Loucy (cell line): ENCODE measurements around the gene SP140.

Source experiments
- H2AFZ ChIP-seq: fragments of 200-600 bp; sonication (generic); 2 replicates; pipeline ENCODE4 v1.6.0; 2016; ENCODE audit warnings: antibody characterized with exemption, mild to moderate bottlenecking, low read length, moderate library complexity
- H3F3A ChIP-seq: fragments of 200-600 bp; 2 replicates; pipeline ENCODE4 v1.6.0; 2016; ENCODE audit warnings: antibody characterized with exemption, low read depth, mild to moderate bottlenecking
- H3K27me3 ChIP-seq: fragments of 200-600 bp; sonication (generic); 2 replicates; pipeline ENCODE4 v1.6.1; 2014; ENCODE audit warnings: low read length, mild to moderate bottlenecking; ENCODE audit not compliant: insufficient read depth, poor library complexity, severe bottlenecking
- H3K36me3 ChIP-seq: fragments of 200-600 bp; sonication (generic); 2 replicates; pipeline ENCODE4 v1.6.1; 2016; ENCODE audit warnings: low read length; ENCODE audit not compliant: insufficient read depth
- H3K4me1 ChIP-seq: fragments of 200-600 bp; sonication (generic); 2 replicates; pipeline ENCODE4 v1.5.1; 2014; ENCODE audit warnings: low read length, mild to moderate bottlenecking; ENCODE audit not compliant: insufficient read depth, poor library complexity, severe bottlenecking
- H3K4me2 ChIP-seq: fragments of 200-600 bp; sonication (generic); 2 replicates; pipeline ENCODE4 v1.6.0; 2014; ENCODE audit warnings: antibody characterized with exemption, low read length, low read depth, mild to moderate bottlenecking; ENCODE audit not compliant: poor library complexity, severe bottlenecking
- H3K4me3 ChIP-seq: fragments of 200-600 bp; sonication (generic); 2 replicates; pipeline ENCODE4 v1.5.1; 2014; ENCODE audit warnings: low read length, mild to moderate bottlenecking, mixed read lengths; ENCODE audit not compliant: poor library complexity, severe bottlenecking
- H3K79me2 ChIP-seq: fragments of 200-600 bp; sonication (generic); 2 replicates; pipeline ENCODE4 v1.6.1; 2014; ENCODE audit warnings: low read length; ENCODE audit not compliant: insufficient read depth
- H3K9ac ChIP-seq: fragments of 200-600 bp; sonication (generic); 2 replicates; pipeline ENCODE4 v1.6.0; 2014; ENCODE audit warnings: mild to moderate bottlenecking, low read depth, low read length, moderate library complexity; ENCODE audit not compliant: poor library complexity, severe bottlenecking
- H3K9me2 ChIP-seq: fragments of 200-600 bp; sonication (generic); replicated peaks from 2 replicates; pipeline ENCODE4 v1.6.1; 2016; ENCODE audit warnings: low read depth, low read length, mixed read lengths
- H3K9me3 ChIP-seq: fragments of 200-600 bp; sonication (generic); 2 replicates; pipeline ENCODE4 v1.6.1; 2014; ENCODE audit warnings: mild to moderate bottlenecking, antibody characterized with exemption, low read length, low read depth; ENCODE audit not compliant: insufficient read depth
- H4K20me1 ChIP-seq: fragments of 200-600 bp; sonication (generic); 2 replicates; pipeline ENCODE4 v1.6.0; 2014; ENCODE audit warnings: antibody characterized with exemption, low read length, mild to moderate bottlenecking; ENCODE audit not compliant: insufficient read depth, poor library complexity, severe bottlenecking
- CTCF ChIP-seq: fragments of 200-600 bp; sonication (generic); conservative IDR thresholded peaks from 2 replicates; pipeline ENCODE4 v1.5.1; 2014; ENCODE audit warnings: mild to moderate bottlenecking, antibody characterized with exemption, low read length
- EZH2phosphoT487 ChIP-seq: fragments of 200-600 bp; IDR thresholded peaks from 2 replicates; pipeline ENCODE4 v1.6.1; 2018; ENCODE audit warnings: antibody characterized with exemption, mild to moderate bottlenecking, moderate library complexity, borderline replicate concordance

The SP140 gene

GRCh38 chr2:230268606-230269243 is 43.2 kb downstream of the SP140 start:
- Histone ChIP-seq H3K27me3 (peaks cover 4% of the 10 kb centered on the region), H3K9me3 (no peaks in the 10 kb centered on the region), H3K36me3 (no peaks in the 10 kb centered on the region), H3K4me3 (no peak overlapping the region), H3K4me2 (no peak overlapping the region), H3K9me2 (no peaks in the 10 kb centered on the region), H4K20me1 (no peaks in the 10 kb centered on the region), H3F3A (no peaks in the 10 kb centered on the region), H2AFZ (no peak overlapping the region), H3K4me1 (no peaks in the 10 kb centered on the region), H3K9ac (no peak overlapping the region), H3K79me2 (no peaks in the 10 kb centered on the region)
- TF ChIP-seq EZH2phosphoT487 = no peak
- TF ChIP-seq CTCF = no peak

- no peaks in the 10 kb centered on the region for H3K4me1 ChIP-seq
- H3K9ac ChIP-seq = no peak overlapping the region
- H3K4me3 ChIP-seq = no peak overlapping the region
- TF ChIP-seq CTCF = no peak
- H3F3A ChIP-seq = no peaks in the 10 kb centered on the region
- H3K36me3 ChIP-seq = no peaks in the 10 kb centered on the region
- H2AFZ ChIP-seq = no peak overlapping the region
- peaks cover 4% of the 10 kb centered on the region for H3K27me3 ChIP-seq
- no peaks in the 10 kb centered on the region for H3K9me3 ChIP-seq
- H3K79me2 ChIP-seq = no peaks in the 10 kb centered on the region
- H4K20me1 ChIP-seq = no peaks in the 10 kb centered on the region
- H3K9me2 ChIP-seq = no peaks in the 10 kb centered on the region
- no peak overlapping the region for H3K4me2 ChIP-seq
Measured at GRCh38 chr2:230269715-230270114, 44.2 kb downstream of the SP140 start.

- Histone ChIP-seq H3K36me3 (no peaks in the 10 kb centered on the region), H4K20me1 (no peaks in the 10 kb centered on the region), H3K9me2 (no peaks in the 10 kb centered on the region), H3K9ac (no peak overlapping the region), H3K79me2 (no peaks in the 10 kb centered on the region), H3K9me3 (no peaks in the 10 kb centered on the region), H2AFZ (no peak overlapping the region), H3F3A (no peaks in the 10 kb centered on the region), H3K4me3 (no peak overlapping the region), H3K4me1 (no peaks in the 10 kb centered on the region), H3K27me3 (no peaks in the 10 kb centered on the region), H3K4me2 (no peak overlapping the region)
- TF ChIP-seq CTCF (no peak), EZH2phosphoT487 (no peak)
Measured at GRCh38 chr2:230282936-230283335, 57.4 kb downstream of the SP140 start.
